HepG2 (cell line): ENCODE data around the gene NFKB2. TPM values are rescaled to one million over a fixed set of nuclear protein-coding genes. Genes with fewer than 3 reads are reported as not detected.

Experiments used
- AKAP8 ChIP-seq: sonication (generic); formaldehyde crosslinking; IDR thresholded peaks from 2 replicates; pipeline ENCODE4 v1.5.1; 2020; ENCODE audit warnings: mild to moderate bottlenecking, missing genetic modification reagents
- ARHGAP35 ChIP-seq: sonication (generic); formaldehyde crosslinking; IDR thresholded peaks from 2 replicates; pipeline ENCODE4 v1.9.0; 2022; ENCODE audit warnings: mild to moderate bottlenecking, inconsistent platforms, moderate library complexity, missing genetic modification reagents, borderline replicate concordance
- BCLAF1 ChIP-seq: fragments of 450-650 bp; IDR thresholded peaks from 2 replicates; pipeline ENCODE4 v1.6.1; 2017; ENCODE audit warnings: mild to moderate bottlenecking
- HNRNPK ChIP-seq: fragments of 200-400 bp; formaldehyde crosslinking; IDR thresholded peaks from 2 replicates; pipeline ENCODE4 v1.6.1; 2018; ENCODE audit warnings: low read length, low read depth, moderate library complexity, mild to moderate bottlenecking; ENCODE audit not compliant: poor library complexity, severe bottlenecking
- HNRNPL ChIP-seq: fragments of 200-400 bp; formaldehyde crosslinking; IDR thresholded peaks from 2 replicates; pipeline ENCODE4 v1.6.1; 2017; ENCODE audit warnings: mild to moderate bottlenecking, low read depth, low read length
- IRF2 ChIP-seq: IDR thresholded peaks from 2 replicates; pipeline ENCODE4 v1.6.1; 2018; ENCODE audit warnings: missing genetic modification reagents, missing compliant biosample characterization
- MLX ChIP-seq: IDR thresholded peaks from 2 replicates; pipeline ENCODE4 v1.6.1; 2016
- NFKB2 ChIP-seq: sonication (generic); formaldehyde crosslinking; IDR thresholded peaks from 2 replicates; pipeline ENCODE4 v1.4.0; 2020; ENCODE audit warnings: missing genetic modification reagents, borderline replicate concordance
- POLR2AphosphoS5 ChIP-seq: IDR thresholded peaks from 2 replicates; pipeline ENCODE4 v1.6.1; 2012; ENCODE audit warnings: low read depth, low read length
- PRPF4 ChIP-seq: fragments of 200-400 bp; formaldehyde crosslinking; IDR thresholded peaks from 2 replicates; pipeline ENCODE4 v1.6.1; 2016; ENCODE audit warnings: low read length, low read depth; ENCODE audit not compliant: poor library complexity, severe bottlenecking
- SMARCC2 ChIP-seq: fragments of 450-650 bp; IDR thresholded peaks from 2 replicates; pipeline ENCODE4 v1.6.1; 2017; ENCODE audit warnings: antibody characterized with exemption, mild to moderate bottlenecking
- SP2 ChIP-seq: sonication (generic); formaldehyde crosslinking; IDR thresholded peaks from 2 replicates; pipeline ENCODE4 v1.5.1; 2020; ENCODE audit warnings: mild to moderate bottlenecking, missing genetic modification reagents
- ZBTB20 ChIP-seq: sonication (generic); formaldehyde crosslinking; IDR thresholded peaks from 2 replicates; pipeline ENCODE4 v1.8.1; 2023; ENCODE audit warnings: missing genetic modification reagents, low read depth, mild to moderate bottlenecking, borderline replicate concordance
- ZEB1 ChIP-seq: IDR thresholded peaks from 2 replicates; pipeline ENCODE4 v1.6.1; 2012; ENCODE audit warnings: mild to moderate bottlenecking, low read depth, inconsistent platforms; ENCODE audit not compliant: insufficient replicate concordance
- ZNF142 ChIP-seq: sonication (generic); formaldehyde crosslinking; IDR thresholded peaks from 2 replicates; pipeline ENCODE4 v1.4.0; 2020; ENCODE audit warnings: missing genetic modification reagents
- ZNF160 ChIP-seq: sonication (generic); formaldehyde crosslinking; IDR thresholded peaks from 2 replicates; pipeline ENCODE4 v1.8.0; 2022; ENCODE audit warnings: mild to moderate bottlenecking, inconsistent platforms, missing genetic modification reagents
- ZNF251 ChIP-seq: sonication (generic); formaldehyde crosslinking; IDR thresholded peaks from 2 replicates; pipeline ENCODE4 v1.9.0; 2021; ENCODE audit warnings: mild to moderate bottlenecking, missing genetic modification reagents
- ZNF333 ChIP-seq: sonication (generic); formaldehyde crosslinking; IDR thresholded peaks from 2 replicates; pipeline ENCODE4 v1.4.0; 2020; ENCODE audit warnings: mild to moderate bottlenecking, missing genetic modification reagents, borderline replicate concordance
- ZNF547 ChIP-seq: sonication (generic); formaldehyde crosslinking; IDR thresholded peaks from 2 replicates; pipeline ENCODE4 v1.5.1; 2020; ENCODE audit warnings: mild to moderate bottlenecking, missing genetic modification reagents
- ZNF629 ChIP-seq: sonication (generic); formaldehyde crosslinking; conservative IDR thresholded peaks from 2 replicates; pipeline ENCODE4 v1.5.0; 2020; ENCODE audit warnings: missing genetic modification reagents
- ZSCAN30 ChIP-seq: sonication (generic); formaldehyde crosslinking; IDR thresholded peaks from 2 replicates; pipeline ENCODE4 v1.5.0; 2020; ENCODE audit warnings: mild to moderate bottlenecking, missing genetic modification reagents
- polyA plus RNA-seq, 8 experiments: library from polyadenylated mRNA; depleted of rRNA in 3 of 8; stranded (reverse) in 7 of 8; unstranded in 1 of 8; fragments of >200 nt; fragmentation: Illumina TruSeq in 4 of 8; extraction: Trizol in 4 of 8; gene quantifications; 2 replicates each; pipeline versions ENCODE4 v1.2.1 to v1.2.3, GENCODE V29; 2011 to 2016; ENCODE audit warnings: low read depth in 4 of 8, missing spikeins in 1 of 8, mixed read lengths in 1 of 8; ENCODE audit not compliant: insufficient read depth in 1 of 8
- total RNA-seq, 5 experiments: library from RNA; depleted of rRNA; stranded (reverse); fragments of >200 nt; fragmentation: Illumina TruSeq; extraction: Trizol; gene quantifications; 2 replicates each; pipeline ENCODE4 v1.2.3, GENCODE V29; 2016; ENCODE audit warnings: low read depth in 1 of 5

The NFKB2 gene
- total and polyA plus RNA-seq, 2 of the 13 experiments (the other 11 are each of a cell fraction or from before 2014, with no cell fraction given) = 7.7 to 12.5 TPM

- TF ChIP-seq BCLAF1 = no peak
- peak; percentile 94 for TF ChIP-seq ZBTB20 (CRISPR knock-in tag)
- TF ChIP-seq SP2 = no peak; the same call in 1 of the 2 replicates
- peak; percentile 91 for TF ChIP-seq NFKB2 (CRISPR knock-in tag)
- TF ChIP-seq MLX (CRISPR knock-in tag) = no peak; the same call in 1 of the 2 replicates
- TF ChIP-seq ZNF160 (CRISPR knock-in tag) = 0 out of 2 replicates have a peak, but pooled peaks have one; percentile 47
- no peak for TF ChIP-seq SMARCC2
- peak; percentile 77 for TF ChIP-seq ZEB1
- TF ChIP-seq ZNF333 (CRISPR knock-in tag) = no peak; the same call in 1 of the 2 replicates
- TF ChIP-seq ZNF142 (CRISPR knock-in tag) = peak; percentile 81
- peak; percentile 55; the same call in 1 of the 2 replicates for TF ChIP-seq ARHGAP35
- no peak for TF ChIP-seq HNRNPK
- TF ChIP-seq POLR2AphosphoS5 = peak; percentile 34; the same call in 1 of the 2 replicates
- TF ChIP-seq ZNF251 (CRISPR knock-in tag) = peak; percentile 96; the same call in 1 of the 2 replicates
- no peak for TF ChIP-seq ZSCAN30
- TF ChIP-seq ZNF547 = peak; percentile 80; the same call in 1 of the 2 replicates
- TF ChIP-seq HNRNPL = 0 out of 2 replicates have a peak, but pooled peaks have one; percentile 36
- no peak for TF ChIP-seq PRPF4
- TF ChIP-seq ZNF629 = peak; percentile 22; the same call in 1 of the 2 replicates
- 0 out of 2 replicates have a peak, but pooled peaks have one; percentile 49 for TF ChIP-seq AKAP8 (CRISPR knock-in tag)
- peak; percentile 87 for TF ChIP-seq IRF2 (CRISPR knock-in tag)
Measured at GRCh38 chr10:102422545-102423129, 27.1 kb downstream of the NFKB2 start (continued).
